Keratinocyte (primary cell): ENCODE measurements around the gene KSR2.

Experiments used
- EZH2 ChIP-seq: IDR thresholded peaks from one replicate; pipeline ENCODE4 v1.6.1; 2012; ENCODE audit warnings: inconsistent platforms, mild to moderate bottlenecking, low read length, moderate library complexity
- TF ChIP-seq, protein P1 (sequence below), 3 experiments: IDR thresholded peaks in 1 of 3; conservative IDR thresholded peaks in 1 of 3; optimal IDR thresholded peaks in 1 of 3; 2 replicates in 2 of 3; 3 replicates in 1 of 3; pipeline versions ENCODE3 to v1.5.1; 2011; ENCODE audit warnings: low read length in 3 of 3, mild to moderate bottlenecking in 3 of 3, moderate library complexity in 2 of 3, control low read depth in 1 of 3, inconsistent platforms in 1 of 3; ENCODE audit not compliant: insufficient read depth in 2 of 3; ENCODE audit errors: extremely low read depth in 1 of 3

- TF ChIP-seq, protein P1, sequence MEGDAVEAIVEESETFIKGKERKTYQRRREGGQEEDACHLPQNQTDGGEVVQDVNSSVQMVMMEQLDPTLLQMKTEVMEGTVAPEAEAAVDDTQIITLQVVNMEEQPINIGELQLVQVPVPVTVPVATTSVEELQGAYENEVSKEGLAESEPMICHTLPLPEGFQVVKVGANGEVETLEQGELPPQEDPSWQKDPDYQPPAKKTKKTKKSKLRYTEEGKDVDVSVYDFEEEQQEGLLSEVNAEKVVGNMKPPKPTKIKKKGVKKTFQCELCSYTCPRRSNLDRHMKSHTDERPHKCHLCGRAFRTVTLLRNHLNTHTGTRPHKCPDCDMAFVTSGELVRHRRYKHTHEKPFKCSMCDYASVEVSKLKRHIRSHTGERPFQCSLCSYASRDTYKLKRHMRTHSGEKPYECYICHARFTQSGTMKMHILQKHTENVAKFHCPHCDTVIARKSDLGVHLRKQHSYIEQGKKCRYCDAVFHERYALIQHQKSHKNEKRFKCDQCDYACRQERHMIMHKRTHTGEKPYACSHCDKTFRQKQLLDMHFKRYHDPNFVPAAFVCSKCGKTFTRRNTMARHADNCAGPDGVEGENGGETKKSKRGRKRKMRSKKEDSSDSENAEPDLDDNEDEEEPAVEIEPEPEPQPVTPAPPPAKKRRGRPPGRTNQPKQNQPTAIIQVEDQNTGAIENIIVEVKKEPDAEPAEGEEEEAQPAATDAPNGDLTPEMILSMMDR (optimal IDR thresholded peaks at IDR 0.05 in 1 of 3, IDR thresholded peaks at IDR 0.05 in 1 of 3, conservative IDR thresholded peaks at IDR 0.05 in 1 of 3; ENCODE audit: extremely low read depth in 1 of 3, insufficient read depth in 2 of 3, low read length in 3 of 3): no peak
- TF ChIP-seq EZH2: no peak
Observed at GRCh38 chr12:117593815-117594400, 374.9 kb downstream of the KSR2 start.
